ENCODE results near the gene UBXN11.

UBXN11 gene

DNA sequence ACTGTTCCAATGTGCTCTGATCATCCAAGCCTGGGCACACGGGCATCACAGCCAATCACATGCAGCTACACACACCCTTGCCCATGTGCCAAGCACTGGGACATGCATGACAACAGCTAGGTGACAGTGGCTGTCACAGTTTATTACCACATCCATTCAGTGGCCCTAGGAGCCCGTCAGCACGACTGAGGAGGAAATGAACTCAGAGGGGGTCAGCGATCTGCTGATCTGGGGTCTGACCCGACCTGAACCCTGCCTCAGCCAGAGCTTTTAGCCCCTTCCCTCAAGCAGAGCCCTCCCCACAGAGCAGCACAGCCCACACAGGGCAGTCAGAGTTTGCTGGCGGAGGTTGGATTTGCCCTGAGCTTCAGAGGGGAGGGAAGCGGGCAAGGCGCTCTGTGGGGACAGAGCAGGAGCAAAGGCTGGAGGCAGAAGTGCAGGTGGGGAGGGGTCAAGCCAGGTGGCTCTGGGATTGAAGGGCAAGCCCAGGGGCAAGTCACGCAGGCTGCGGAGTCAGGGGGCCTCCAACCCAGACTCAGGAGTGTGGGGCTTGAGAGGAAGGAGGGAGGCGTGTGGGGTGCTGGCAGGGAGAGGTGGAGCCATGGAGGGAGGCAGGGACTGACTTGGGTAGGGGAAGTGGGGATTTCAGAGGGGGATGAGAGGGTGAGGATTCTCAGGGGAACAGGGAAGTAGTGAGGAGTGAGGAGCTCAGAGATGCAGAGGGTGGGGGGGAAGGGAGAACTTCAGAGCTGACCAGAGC is 16.1 kb downstream of the UBXN11 start:
- H3K9ac ChIP-seq (ENCODE audit: low read length), result no peak overlapping the region
- H3K4me1 ChIP-seq (ENCODE audit: control insufficient read depth, insufficient read depth, low read length), result peaks cover 32% of the 10 kb centered on the region
- no peaks in the 10 kb centered on the region for H3K9me3 ChIP-seq (ENCODE audit: control insufficient read depth, insufficient read depth, low read depth, low read length)
- no peak overlapping the region for H3K27ac ChIP-seq (ENCODE audit: low read depth, low read length)
- H3K4me3 ChIP-seq (ENCODE audit: low read depth, low read length), result no peak overlapping the region
- no peaks in the 10 kb centered on the region for H3K27me3 ChIP-seq (ENCODE audit: control insufficient read depth, insufficient read depth, low read length)
- H3K36me3 ChIP-seq (ENCODE audit: control insufficient read depth, insufficient read depth, low read length), result peaks cover 2% of the 10 kb centered on the region; the same call in 1 of the 2 replicates

DNA sequence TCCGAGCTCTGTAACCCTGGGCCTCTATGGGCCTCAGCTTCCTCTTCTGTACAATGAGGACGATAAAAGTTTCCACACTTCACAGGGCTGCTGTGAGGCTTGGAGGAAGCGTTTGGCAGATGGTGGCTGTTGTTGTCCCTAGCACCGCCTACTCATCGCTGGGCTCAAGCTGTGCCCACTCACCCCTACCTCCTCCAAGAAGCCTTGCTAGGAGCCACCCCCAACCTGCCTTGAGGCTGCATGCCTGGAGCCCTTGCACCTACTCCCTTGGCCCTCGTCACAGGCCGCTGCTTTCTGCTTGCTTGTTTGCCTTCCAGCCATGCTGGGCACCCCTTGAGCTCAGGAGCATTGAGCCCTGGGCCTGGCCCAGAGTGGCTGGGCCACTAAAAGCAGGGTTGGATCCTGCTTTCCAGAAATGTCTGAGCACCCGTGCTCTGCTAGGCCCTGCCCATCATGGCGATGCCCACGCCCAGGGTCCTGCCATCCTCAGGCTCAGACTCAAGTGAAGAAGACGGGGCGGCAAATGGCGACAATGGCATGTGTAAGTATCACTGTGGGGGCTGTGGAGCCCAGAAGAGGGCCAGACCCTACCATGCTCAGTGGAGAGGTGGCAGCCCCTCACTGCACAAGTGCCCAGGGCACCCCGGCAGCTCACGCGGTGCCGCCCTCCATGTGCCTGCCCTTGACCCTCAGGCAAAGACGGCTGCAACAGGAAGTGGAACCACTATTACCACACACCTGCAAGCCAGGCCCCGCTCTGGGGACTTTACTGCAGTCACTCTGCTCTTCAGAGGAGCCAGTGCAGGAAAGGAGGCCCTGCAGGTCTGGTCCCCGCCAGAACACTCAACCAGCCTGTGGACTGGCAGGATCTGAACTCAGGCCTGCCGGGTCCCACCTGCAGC is 17.0 kb downstream of the UBXN11 start:
- Histone ChIP-seq H3K9me3 (ENCODE audit: control insufficient read depth, insufficient read depth, low read depth, low read length) (no peaks in the 10 kb centered on the region), H3K27me3 (ENCODE audit: control insufficient read depth, insufficient read depth, low read length) (no peaks in the 10 kb centered on the region), H3K9ac (ENCODE audit: low read length) (no peak overlapping the region), H3K36me3 (ENCODE audit: control insufficient read depth, insufficient read depth, low read length) (peaks cover 2% of the 10 kb centered on the region; the same call in 1 of the 2 replicates), H3K4me3 (ENCODE audit: low read depth, low read length) (no peak overlapping the region), H3K27ac (ENCODE audit: low read depth, low read length) (no peak overlapping the region), H3K4me1 (ENCODE audit: control insufficient read depth, insufficient read depth, low read length) (peaks cover 40% of the 10 kb centered on the region)

DNA sequence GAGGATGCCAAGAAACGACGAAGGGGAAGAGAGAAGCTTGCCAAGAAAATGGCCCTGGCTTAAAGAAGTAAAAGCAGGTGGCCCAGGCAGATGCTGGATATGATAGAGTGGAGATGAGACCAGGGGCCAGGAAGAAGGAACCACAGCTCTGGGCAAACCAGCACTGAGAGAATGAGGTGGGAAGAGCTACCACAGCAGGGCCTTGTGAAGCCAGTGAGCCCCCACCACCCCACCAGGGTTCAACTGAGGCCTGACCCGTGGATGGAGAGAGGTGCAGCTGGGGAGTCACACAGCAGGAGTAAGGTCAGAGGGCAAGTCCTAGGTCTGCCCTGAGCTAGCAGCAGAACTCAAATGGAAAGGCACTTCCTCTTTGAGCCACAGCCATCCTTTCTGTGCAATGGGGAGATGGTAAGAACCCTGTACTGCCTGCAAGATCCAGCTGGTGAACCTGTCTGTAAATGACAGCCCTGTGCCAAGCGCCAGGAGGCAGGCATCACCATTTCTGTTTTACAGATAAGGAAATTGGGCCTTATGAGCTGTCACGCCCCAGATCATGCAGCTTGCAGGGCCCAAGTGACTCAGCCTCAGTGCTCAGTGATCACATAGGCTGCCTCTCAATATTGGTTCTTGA is 18.0 kb downstream of the UBXN11 start:
- no peak overlapping the region for H3K27ac ChIP-seq (ENCODE audit: low read depth, low read length)
- H3K9ac ChIP-seq (ENCODE audit: low read length), result no peak overlapping the region
- peaks cover 42% of the 10 kb centered on the region for H3K4me1 ChIP-seq (ENCODE audit: control insufficient read depth, insufficient read depth, low read length)
- no peaks in the 10 kb centered on the region for H3K27me3 ChIP-seq (ENCODE audit: control insufficient read depth, insufficient read depth, low read length)
- no peak overlapping the region for H3K4me3 ChIP-seq (ENCODE audit: low read depth, low read length)
- no peaks in the 10 kb centered on the region for H3K9me3 ChIP-seq (ENCODE audit: control insufficient read depth, insufficient read depth, low read depth, low read length)
- H3K36me3 ChIP-seq (ENCODE audit: control insufficient read depth, insufficient read depth, low read length), result no peaks in the 10 kb centered on the region

DNA sequence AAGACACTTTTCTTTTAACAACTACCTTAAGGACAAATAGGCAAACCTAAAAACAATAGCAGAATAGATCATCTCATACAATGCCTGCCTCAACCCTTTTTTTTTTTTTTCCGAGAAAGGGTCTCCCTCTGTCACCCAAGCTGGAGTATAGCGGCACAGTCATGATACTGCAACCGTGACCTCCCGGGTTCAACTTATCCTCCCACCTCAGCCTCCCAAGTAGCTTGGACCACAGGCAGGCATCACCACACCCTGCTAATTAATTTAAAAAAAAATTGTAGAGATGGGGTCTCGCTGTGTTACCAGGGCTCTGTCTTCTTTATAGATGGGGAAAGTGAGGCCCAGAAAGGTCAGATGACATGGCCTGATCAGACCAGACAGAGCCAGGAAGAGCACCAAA is 18.6 kb downstream of the UBXN11 start:
- no peaks in the 10 kb centered on the region for H3K27me3 ChIP-seq (ENCODE audit: control insufficient read depth, insufficient read depth, low read length)
- no peak overlapping the region for H3K9ac ChIP-seq (ENCODE audit: low read length)
- no peak overlapping the region for H3K27ac ChIP-seq (ENCODE audit: low read depth, low read length)
- H3K4me1 ChIP-seq (ENCODE audit: control insufficient read depth, insufficient read depth, low read length), result peaks cover 42% of the 10 kb centered on the region
- H3K4me3 ChIP-seq (ENCODE audit: low read depth, low read length), result no peak overlapping the region
- H3K9me3 ChIP-seq (ENCODE audit: control insufficient read depth, insufficient read depth, low read depth, low read length), result no peaks in the 10 kb centered on the region
- H3K36me3 ChIP-seq (ENCODE audit: control insufficient read depth, insufficient read depth, low read length), result no peaks in the 10 kb centered on the region

DNA sequence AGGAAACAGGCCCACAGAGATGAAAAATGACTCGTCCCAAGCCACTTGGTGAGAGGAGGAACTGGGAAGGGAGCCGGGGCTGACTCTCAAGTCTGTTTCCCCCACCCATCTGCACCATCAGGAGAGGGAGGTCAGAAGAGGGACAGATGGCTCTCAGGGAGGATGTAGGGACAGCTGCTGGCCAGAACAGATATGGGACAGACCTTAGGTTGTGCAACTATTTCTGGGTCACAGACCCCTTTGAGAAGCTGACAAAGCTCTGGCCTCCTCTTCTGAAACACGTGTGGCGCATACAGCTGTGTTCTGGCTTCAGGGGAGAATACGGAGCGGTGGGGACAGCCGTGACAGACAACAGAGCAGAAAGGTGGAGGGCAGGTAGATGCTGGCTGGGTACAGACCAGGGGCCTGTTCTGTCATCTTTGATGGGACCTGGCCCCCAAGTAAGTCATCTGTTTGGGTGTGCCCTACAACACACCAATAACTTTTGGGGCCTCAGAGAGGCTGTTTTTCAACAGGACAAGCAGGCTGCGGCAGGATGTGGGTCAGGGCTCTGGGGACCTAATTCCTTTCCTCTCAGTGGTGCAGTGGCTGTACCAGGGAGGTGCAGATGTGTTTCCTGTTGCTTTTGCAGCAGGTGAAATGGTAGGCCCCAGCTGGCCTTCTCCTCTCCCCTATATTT is 19.3 kb downstream of the UBXN11 start:
- H3K4me3 ChIP-seq (ENCODE audit: low read depth, low read length), result no peak overlapping the region
- no peak overlapping the region for H3K9ac ChIP-seq (ENCODE audit: low read length)
- H3K27ac ChIP-seq (ENCODE audit: low read depth, low read length), result no peak overlapping the region

DNA sequence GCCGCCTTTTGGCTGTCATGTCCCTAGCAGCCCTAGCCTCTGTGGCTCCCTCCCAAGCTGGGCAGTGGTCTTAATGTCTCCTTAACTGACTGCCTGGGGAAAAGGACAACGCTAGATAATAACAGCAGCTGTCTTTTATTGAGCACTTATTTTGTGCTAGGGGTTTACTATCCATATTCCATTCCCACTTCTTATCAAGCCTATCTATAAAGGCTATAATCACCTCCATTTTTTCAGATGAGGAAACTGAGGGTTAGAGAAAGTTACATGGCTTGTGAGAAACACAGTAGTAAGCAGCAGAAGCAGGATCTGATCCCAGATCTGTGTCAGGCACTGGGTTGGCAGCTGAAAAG is 20.4 kb downstream of the UBXN11 start:
- H3K9ac ChIP-seq (ENCODE audit: low read length), result no peak overlapping the region
- no peak overlapping the region for H3K4me3 ChIP-seq (ENCODE audit: low read depth, low read length)
- H3K36me3 ChIP-seq (ENCODE audit: control insufficient read depth, insufficient read depth, low read length), result no peaks in the 10 kb centered on the region
- H3K4me1 ChIP-seq (ENCODE audit: control insufficient read depth, insufficient read depth, low read length), result peaks cover 51% of the 10 kb centered on the region
- no peaks in the 10 kb centered on the region for H3K27me3 ChIP-seq (ENCODE audit: control insufficient read depth, insufficient read depth, low read length)
- H3K27ac ChIP-seq (ENCODE audit: low read depth, low read length), result no peak overlapping the region
- no peaks in the 10 kb centered on the region for H3K9me3 ChIP-seq (ENCODE audit: control insufficient read depth, insufficient read depth, low read depth, low read length)

More for the DNA sequence above, 19.3 kb downstream of the UBXN11 start:
- Histone ChIP-seq H3K9me3 (ENCODE audit: control insufficient read depth, insufficient read depth, low read depth, low read length) (no peaks in the 10 kb centered on the region), H3K4me1 (ENCODE audit: control insufficient read depth, insufficient read depth, low read length) (peaks cover 48% of the 10 kb centered on the region), H3K27me3 (ENCODE audit: control insufficient read depth, insufficient read depth, low read length) (no peaks in the 10 kb centered on the region), H3K36me3 (ENCODE audit: control insufficient read depth, insufficient read depth, low read length) (no peaks in the 10 kb centered on the region)

DNA sequence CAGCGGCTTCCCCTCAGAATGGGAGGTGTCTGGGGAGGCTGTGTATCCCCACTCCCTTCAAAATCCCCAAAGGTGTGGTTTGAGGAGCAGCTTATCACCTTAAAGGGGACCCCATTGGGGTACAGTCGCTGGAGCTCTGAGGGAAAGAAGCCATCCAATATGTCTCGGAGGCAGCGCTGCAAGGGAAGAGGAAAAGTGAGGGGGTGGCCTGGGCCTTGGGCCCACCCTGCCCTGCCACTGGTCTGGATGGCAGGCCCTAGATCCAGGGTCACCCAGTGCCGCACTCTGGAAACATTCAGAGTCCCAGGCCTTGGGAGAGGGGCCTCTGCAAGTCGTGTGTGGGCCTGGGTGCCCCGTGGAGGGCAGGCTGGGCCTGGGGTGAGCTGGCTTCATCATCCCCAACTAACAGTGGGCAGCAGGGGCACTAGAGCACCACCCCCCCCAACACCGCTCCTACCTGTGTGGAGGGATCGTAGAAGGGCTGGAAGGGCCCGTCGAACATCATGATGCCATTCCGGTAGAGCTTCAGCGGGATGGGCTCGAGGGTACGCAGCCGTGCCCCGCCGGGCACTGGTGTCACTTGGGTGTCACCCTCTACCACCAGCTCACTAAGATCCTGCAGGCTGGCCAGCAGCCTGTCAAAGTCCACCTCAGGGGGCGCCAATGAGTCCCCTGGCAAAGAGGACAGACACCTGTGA is 20.9 kb downstream of the UBXN11 start:
- Histone ChIP-seq H3K9ac (ENCODE audit: low read length) (no peak overlapping the region), H3K4me3 (ENCODE audit: low read depth, low read length) (no peak overlapping the region), H3K27ac (ENCODE audit: low read depth, low read length) (no peak overlapping the region), H3K36me3 (ENCODE audit: control insufficient read depth, insufficient read depth, low read length) (no peaks in the 10 kb centered on the region), H3K4me1 (ENCODE audit: control insufficient read depth, insufficient read depth, low read length) (peaks cover 50% of the 10 kb centered on the region), H3K9me3 (ENCODE audit: control insufficient read depth, insufficient read depth, low read depth, low read length) (no peaks in the 10 kb centered on the region), H3K27me3 (ENCODE audit: control insufficient read depth, insufficient read depth, low read length) (no peaks in the 10 kb centered on the region)

- Histone ChIP-seq H3K9ac (ENCODE audit: low read length) (peak overlapping the region; percentile 21), H3K36me3 (ENCODE audit: control insufficient read depth, insufficient read depth, low read length) (no peaks in the 10 kb centered on the region), H3K27ac (ENCODE audit: low read depth, low read length) (no peak overlapping the region), H3K9me3 (ENCODE audit: control insufficient read depth, insufficient read depth, low read depth, low read length) (no peaks in the 10 kb centered on the region), H3K4me1 (ENCODE audit: control insufficient read depth, insufficient read depth, low read length) (peaks cover 45% of the 10 kb centered on the region), H3K4me3 (ENCODE audit: low read depth, low read length) (no peak overlapping the region), H3K27me3 (ENCODE audit: control insufficient read depth, insufficient read depth, low read length) (no peaks in the 10 kb centered on the region)
These were observed 21.7 kb downstream of the UBXN11 start for GRCh38 chr1:26284597-26285347.

DNA sequence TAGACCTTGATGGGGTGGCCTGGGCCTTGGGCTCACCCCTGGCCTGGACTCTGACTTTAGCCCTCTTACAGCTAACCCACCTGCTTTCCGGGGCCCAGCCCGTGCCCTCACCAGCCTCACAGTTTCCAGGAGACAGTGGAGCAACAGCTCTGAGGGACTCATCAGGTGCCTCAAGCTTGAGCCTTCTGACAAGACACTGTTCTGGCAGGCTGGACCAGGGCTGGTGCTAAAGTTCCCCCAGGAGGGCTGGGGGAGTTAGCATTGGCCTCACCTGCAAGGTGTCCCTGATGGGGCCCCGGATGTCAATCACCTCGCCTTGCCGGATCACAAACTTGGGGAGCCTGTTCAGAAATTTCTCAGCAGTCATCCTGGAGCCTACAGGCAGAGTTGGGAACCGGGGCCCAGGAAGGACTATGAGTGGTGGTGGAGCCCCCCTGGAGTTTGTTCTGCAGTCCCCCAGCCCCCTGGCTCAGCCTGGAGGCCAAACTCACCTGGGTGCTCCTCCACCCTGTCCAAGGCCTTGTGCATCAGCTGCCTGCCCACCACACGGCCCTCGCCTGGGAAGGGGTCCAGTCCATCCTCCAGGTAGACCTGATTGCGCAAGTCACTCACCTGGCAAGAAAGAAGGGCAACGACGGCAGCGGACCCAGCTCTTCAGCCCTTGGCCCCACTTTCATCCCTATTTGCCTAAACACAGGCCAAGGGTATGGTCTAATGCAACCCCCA is 22.4 kb downstream of the UBXN11 start:
- Histone ChIP-seq H3K9me3 (ENCODE audit: control insufficient read depth, insufficient read depth, low read depth, low read length) (no peaks in the 10 kb centered on the region), H3K4me3 (ENCODE audit: low read depth, low read length) (no peak overlapping the region), H3K36me3 (ENCODE audit: control insufficient read depth, insufficient read depth, low read length) (0 out of 2 replicates have a peak, but pooled peaks cover 2% of the 10 kb centered on the region), H3K4me1 (ENCODE audit: control insufficient read depth, insufficient read depth, low read length) (peaks cover 42% of the 10 kb centered on the region), H3K9ac (ENCODE audit: low read length) (peak overlapping the region; percentile 21), H3K27ac (ENCODE audit: low read depth, low read length) (no peak overlapping the region), H3K27me3 (ENCODE audit: control insufficient read depth, insufficient read depth, low read length) (no peaks in the 10 kb centered on the region)
